ENCODE data around the gene DSCAM. TPM values are rescaled to one million over a fixed set of nuclear protein-coding genes. Genes with fewer than 3 reads are reported as not detected.

DSCAM gene
- total RNA-seq, 2 experiments from 2014 or later: not detected

GRCh38 chr21:40668555-40669275 lies 178.2 kb downstream of the DSCAM start:
- ATAC-seq: no peak
- ChIA-PET POLR2A (no interaction called here), CTCF (no interaction called here)
- Mint-ChIP-seq H3K36me3 (ENCODE audit: low read depth) (no peaks in the 10 kb centered on the region), H3K9me3 (no peaks in the 10 kb centered on the region), H3K4me3 (no peak overlapping the region), H3K27ac (no peak overlapping the region), H3K4me1 (ENCODE audit: low read depth) (no peaks in the 10 kb centered on the region), H3K27me3 (peaks cover 1% of the 10 kb centered on the region)
- no peak for TF ChIP-seq CTCF (IDR thresholded peaks at IDR 0.05)
- intact Hi-C loops (cut with micrococcal nuclease): no loop called here
- no peak for DNase-seq

- H3K4me3 Mint-ChIP-seq: no peak overlapping the region
- POLR2A ChIA-PET: no interaction called here
- CTCF ChIA-PET: no interaction called here
- H3K4me1 Mint-ChIP-seq (ENCODE audit: low read depth): no peaks in the 10 kb centered on the region
- no peaks in the 10 kb centered on the region for H3K36me3 Mint-ChIP-seq (ENCODE audit: low read depth)
- TF ChIP-seq CTCF (IDR thresholded peaks at IDR 0.05): no peak
- DNase-seq: no peak
- no peak for ATAC-seq
- intact Hi-C loops (cut with micrococcal nuclease): no loop called here
- H3K27me3 Mint-ChIP-seq: peaks cover 1% of the 10 kb centered on the region
- no peaks in the 10 kb centered on the region for H3K9me3 Mint-ChIP-seq
- no peak overlapping the region for H3K27ac Mint-ChIP-seq
Measured at GRCh38 chr21:40667967-40668366, 179.0 kb downstream of the DSCAM start.

- Mint-ChIP-seq H3K36me3 (ENCODE audit: low read depth) (no peaks in the 10 kb centered on the region), H3K4me3 (no peak overlapping the region), H3K9me3 (no peaks in the 10 kb centered on the region), H3K27me3 (peaks cover 1% of the 10 kb centered on the region), H3K4me1 (ENCODE audit: low read depth) (no peaks in the 10 kb centered on the region), H3K27ac (no peak overlapping the region)
- no peak for ATAC-seq
- TF ChIP-seq CTCF (IDR thresholded peaks at IDR 0.05): no peak
- POLR2A ChIA-PET: no interaction called here
- DNase-seq: no peak
- CTCF ChIA-PET: no interaction called here
- intact Hi-C loops (cut with micrococcal nuclease): no loop called here
Measured at GRCh38 chr21:40662889-40663288, 184.1 kb downstream of the DSCAM start.

GRCh38 chr21:40660461-40660860 lies 186.5 kb downstream of the DSCAM start:
- ChIA-PET POLR2A (no interaction called here), CTCF (no interaction called here)
- Mint-ChIP-seq H3K27ac (no peak overlapping the region), H3K4me1 (ENCODE audit: low read depth) (no peaks in the 10 kb centered on the region), H3K9me3 (no peaks in the 10 kb centered on the region), H3K27me3 (peaks cover 1% of the 10 kb centered on the region), H3K4me3 (no peak overlapping the region), H3K36me3 (ENCODE audit: low read depth) (no peaks in the 10 kb centered on the region)
- DNase-seq (no peak), ATAC-seq (no peak)
- intact Hi-C loops (cut with micrococcal nuclease): no loop called here
- TF ChIP-seq CTCF (IDR thresholded peaks at IDR 0.05): no peak

- ChIA-PET POLR2A (no interaction called here), CTCF (no interaction called here)
- Mint-ChIP-seq H3K27ac (no peak overlapping the region), H3K9me3 (peaks cover 3% of the 10 kb centered on the region), H3K4me3 (no peak overlapping the region), H3K4me1 (ENCODE audit: low read depth) (no peaks in the 10 kb centered on the region), H3K36me3 (ENCODE audit: low read depth) (no peaks in the 10 kb centered on the region), H3K27me3 (no peaks in the 10 kb centered on the region)
- DNase-seq: no peak
- TF ChIP-seq CTCF (IDR thresholded peaks at IDR 0.05): no peak
- no peak for ATAC-seq
- intact Hi-C loops (cut with micrococcal nuclease): no loop called here
Measured at GRCh38 chr21:40658311-40658710, 188.6 kb downstream of the DSCAM start.

Data from activated CD8-positive, alpha-beta T cell treated with anti-CD3 and anti-CD28 coated beads for 36 hours (primary cell).